HepG2 (cell line): ENCODE results near the gene DCAF8. TPM values are rescaled to one million over a fixed set of nuclear protein-coding genes. Genes with fewer than 3 reads are reported as not detected.
A peak's percentile ranks its signal among the peaks of the same experiment; 100 is the strongest.
"Not testable (repeated sequence)": the region's sequence is repeated elsewhere in the genome, so short reads cannot be mapped to it uniquely, and the experiment has no call there.

Source experiments
- ATAC-seq: fragments of 200-7000 bp; cut with Tn5 transposase; 3 replicates; pipeline ENCODE4 v1.9.1; 2020; ENCODE audit warnings: mild to moderate bottlenecking, moderate library complexity
- BruUV-seq: library from RNA; stranded (reverse); fragments of 400-500 nt; replicated peaks from 2 replicates; lab custom pipeline; 2021; lab: Mats Ljungman, UMichigan
- CTCF ChIA-PET: fragments of 300-600 bp; formaldehyde crosslinking; extraction: SDS; loops from one replicate; lab custom pipeline; 2021; ENCODE audit warnings: low total read pairs, inconsistent platforms, low intra/inter-chr PET ratio; lab: Yijun Ruan, JAX
- POLR2A ChIA-PET: fragments of 350-600 bp; sonication (Branson Sonifier 250); formaldehyde crosslinking; loops from one replicate; lab custom pipeline; 2020; ENCODE audit warnings: antibody characterized with exemption, inconsistent platforms; lab: Yijun Ruan, JAX
- DNase-seq: peaks from one replicate; pipeline ENCODE4 v3.0.0-alpha.2; 2015; ENCODE audit warnings: low spot score
- FAIRE-seq: peaks from 3 replicates; lab custom pipeline; 2011; peaks lifted over from hg19 to GRCh38; lab: Jason Lieb, UNC
- H2AFZ ChIP-seq: one replicate; pipeline ENCODE4 v1.6.1; 2011; ENCODE audit warnings: low read length, inconsistent platforms
- H3K27ac ChIP-seq: fragments of 300-600 bp; 3 replicates; pipeline ENCODE4 v1.8.0; 2011; ENCODE audit warnings: mixed run types, mild to moderate bottlenecking, mixed read lengths, low read length, inconsistent platforms; ENCODE audit not compliant: insufficient read depth; ENCODE audit errors: extremely low read length
- H3K27me3 ChIP-seq, 2 experiments: fragments of 200-600 bp in 1 of 2; 2 replicates in 1 of 2; 3 replicates in 1 of 2; pipeline versions ENCODE4 v1.6.0 to v1.8.0; 2011; ENCODE audit warnings: low read length in 2 of 2, mild to moderate bottlenecking in 2 of 2, moderate library complexity in 2 of 2, inconsistent platforms in 1 of 2; ENCODE audit not compliant: insufficient read depth in 2 of 2, control insufficient read depth in 1 of 2
- H3K36me3 ChIP-seq, 2 experiments: fragments of 200-600 bp in 1 of 2; replicated peaks in 1 of 2; 2 replicates in 1 of 2; 3 replicates in 1 of 2; pipeline versions ENCODE4 v1.5.1 to v1.8.0; 2011; ENCODE audit warnings: low read length in 2 of 2, inconsistent platforms in 1 of 2; ENCODE audit not compliant: insufficient read depth in 2 of 2, control insufficient read depth in 1 of 2
- H3K4me1 ChIP-seq: 2 replicates; pipeline ENCODE4 v1.5.1; 2012; ENCODE audit warnings: low read length, inconsistent platforms; ENCODE audit not compliant: insufficient read depth
- H3K4me2 ChIP-seq: 2 replicates; pipeline ENCODE4 v1.6.0; 2011; ENCODE audit warnings: low read depth, low read length, inconsistent platforms
- H3K4me3 ChIP-seq, 3 experiments: fragments of 200-600 bp in 1 of 3; sonication (generic), shearing (Covaris generic) in 1 of 3; replicated peaks in 1 of 3; 2 replicates each; pipeline ENCODE4 v1.5.1; 2011 to 2016; ENCODE audit warnings: low read length in 3 of 3, inconsistent platforms in 2 of 3, low read depth in 2 of 3, mild to moderate bottlenecking in 2 of 3, control low read depth in 1 of 3, mixed read lengths in 1 of 3; ENCODE audit not compliant: insufficient read depth in 1 of 3
- H3K79me2 ChIP-seq: one replicate; pipeline ENCODE4 v1.6.1; 2011; ENCODE audit warnings: low read length, inconsistent platforms; ENCODE audit not compliant: insufficient read depth
- H3K9ac ChIP-seq: 2 replicates; pipeline ENCODE4 v1.6.0; 2011; ENCODE audit warnings: mild to moderate bottlenecking, low read depth, low read length, inconsistent platforms; ENCODE audit not compliant: insufficient read depth
- H3K9me3 ChIP-seq: 2 replicates; pipeline ENCODE4 v1.5.1; 2012; ENCODE audit warnings: mild to moderate bottlenecking, low read length
- H4K20me1 ChIP-seq: 2 replicates; pipeline ENCODE4 v1.6.0; 2011; ENCODE audit warnings: inconsistent platforms, mild to moderate bottlenecking, low read length, moderate library complexity; ENCODE audit not compliant: insufficient read depth
- CTCF ChIP-seq: sonication (generic); formaldehyde crosslinking; IDR thresholded peaks from 2 replicates; pipeline ENCODE4 v1.5.0; 2020; ENCODE audit warnings: mild to moderate bottlenecking, missing genetic modification reagents, moderate library complexity
- POLR2G ChIP-seq: fragments of 200-400 bp; formaldehyde crosslinking; IDR thresholded peaks from 2 replicates; pipeline ENCODE4 v1.6.1; 2018; ENCODE audit warnings: mild to moderate bottlenecking, low read depth, low read length, moderate library complexity
- ZNF878 ChIP-seq: sonication (generic); formaldehyde crosslinking; IDR thresholded peaks from 2 replicates; pipeline ENCODE4 v1.8.1; 2023; ENCODE audit warnings: mild to moderate bottlenecking, missing genetic modification reagents, moderate library complexity
- WGBS: methylation state at CpG from one replicate; pipeline ENCODE4 v1.1.6; 2017; ENCODE audit warnings: low lambda C conversion rate; 5-methylcytosine and 5-hydroxymethylcytosine counted together
- in situ Hi-C: cut with HindIII; loops from 2 replicates; pipeline ENCODE4 v1.10.0; 2017; ENCODE audit warnings: low pct_unique_long_range_greater_than_20kb; ENCODE audit not compliant: extremely low pct_ligation_motif_present
- intact Hi-C: fragments of 100-400 bp; cut with micrococcal nuclease; formaldehyde crosslinking; loops from one replicate; pipeline ENCODE4 v1.10.0; 2022; ENCODE audit not compliant: unreplicated experiment
- polyA plus RNA-seq, 8 experiments: library from polyadenylated mRNA; depleted of rRNA in 3 of 8; stranded (reverse) in 7 of 8; unstranded in 1 of 8; fragments of >200 nt; fragmentation: Illumina TruSeq in 4 of 8; extraction: Trizol in 4 of 8; gene quantifications; 2 replicates each; pipeline versions ENCODE4 v1.2.1 to v1.2.3, GENCODE V29; 2011 to 2016; ENCODE audit warnings: low read depth in 4 of 8, missing spikeins in 1 of 8, mixed read lengths in 1 of 8; ENCODE audit not compliant: insufficient read depth in 1 of 8
- total RNA-seq, 5 experiments: library from RNA; depleted of rRNA; stranded (reverse); fragments of >200 nt; fragmentation: Illumina TruSeq; extraction: Trizol; gene quantifications; 2 replicates each; pipeline ENCODE4 v1.2.3, GENCODE V29; 2016; ENCODE audit warnings: low read depth in 1 of 5

DCAF8 gene
- total and polyA plus RNA-seq, 2 of the 13 experiments (the other 11 are each of a cell fraction or from before 2014, with no cell fraction given): 73.4 to 79.8 TPM

- TF ChIP-seq ZNF878 (CRISPR knock-in tag) (0 out of 2 replicates have a peak, but pooled peaks have one; percentile 28), CTCF (CRISPR knock-in tag) (peak; percentile 84)
These were observed 29.2 kb upstream of the DCAF8 start (continued) for GRCh38 chr1:160291248-160292220.

- H4K20me1 ChIP-seq, DNase-seq, H3K9me3 ChIP-seq, H2AFZ ChIP-seq, H3K27me3 ChIP-seq, BruUV-seq, H3K4me2 ChIP-seq, CTCF ChIA-PET, H3K4me3 ChIP-seq, ATAC-seq, H3K27ac ChIP-seq, H3K9ac ChIP-seq, intact Hi-C loops, FAIRE-seq, in situ Hi-C loops: not testable (repeated sequence)
- peaks cover 35% of the 10 kb centered on the region for H3K4me1 ChIP-seq
- H3K79me2 ChIP-seq: peaks cover 18% of the 10 kb centered on the region
- POLR2A ChIA-PET: interaction anchor here (1.2 kb wide), 1 partner anchor 25 kb away, joined by 5 read pairs; the partner anchor contains the start of gene DCAF8
- 98% methylated on average over 12 of the region's 12 CpGs for WGBS
- peaks cover 26 to 43% of the 10 kb centered on the region in 2 experiments for H3K36me3 ChIP-seq
- TF ChIP-seq POLR2G: 0 out of 2 replicates have a peak, but pooled peaks have one; percentile 34
These were observed 25.4 kb upstream of the DCAF8 start for GRCh38 chr1:160287769-160288168.
